ENCODE results near the gene SIX2. TPM values are rescaled to one million over a fixed set of nuclear protein-coding genes. Genes with fewer than 3 reads are reported as not detected.

Gene SIX2
- total RNA-seq, 2 experiments from 2014 or later, result not detected

DNA sequence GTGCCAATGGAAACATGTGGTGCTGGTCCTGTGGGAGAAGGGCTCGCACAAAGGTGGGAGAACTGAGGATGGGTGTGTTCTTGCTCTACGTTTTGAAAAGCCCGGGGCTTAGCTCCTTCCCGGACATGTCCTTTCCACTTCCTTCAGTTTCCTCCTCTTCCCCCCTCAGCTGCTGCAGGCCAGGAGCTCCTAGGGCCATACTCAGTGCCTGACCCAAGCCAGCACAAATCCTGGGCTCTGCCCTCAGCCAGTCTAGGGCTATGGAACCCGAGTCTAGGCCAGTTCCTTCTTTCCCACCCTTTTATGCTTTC, 1.4 kb upstream of the SIX2 start:
- Histone ChIP-seq H3K9me3 (ENCODE audit: low read length) (no peaks in the 10 kb centered on the region), H3K4me3 (ENCODE audit: low read depth, low read length, poor library complexity, severe bottlenecking) (no peak overlapping the region), H3K27ac (ENCODE audit: low read depth, low read length, poor library complexity, severe bottlenecking) (no peak overlapping the region), H3K9me2 (ENCODE audit: insufficient read depth, low read length) (no peaks in the 10 kb centered on the region), H3K36me3 (ENCODE audit: insufficient read depth, low read length) (no peaks in the 10 kb centered on the region), H3K4me1 (ENCODE audit: insufficient read depth, low read length, poor library complexity, severe bottlenecking) (peaks cover 9% of the 10 kb centered on the region), H4K20me1 (ENCODE audit: insufficient read depth, low read length) (no peaks in the 10 kb centered on the region), H3K79me2 (ENCODE audit: insufficient read depth, low read depth, low read length) (no peaks in the 10 kb centered on the region), H2AFZ (ENCODE audit: low read length) (peak overlapping the region; percentile 69), H3K4me2 (ENCODE audit: low read length) (no peak overlapping the region)
- intact Hi-C loops (cut with micrococcal nuclease; ENCODE audit: unreplicated experiment), result no loop called here
- CTCF ChIA-PET (ENCODE audit: unreplicated experiment), result no interaction called here
- no TSS peak for BruUV-seq (replicated peaks)
- DNase-seq (ENCODE audit: low spot score), result no peak
- POLR2A ChIA-PET, result no interaction called here
- TF ChIP-seq, protein P1, sequence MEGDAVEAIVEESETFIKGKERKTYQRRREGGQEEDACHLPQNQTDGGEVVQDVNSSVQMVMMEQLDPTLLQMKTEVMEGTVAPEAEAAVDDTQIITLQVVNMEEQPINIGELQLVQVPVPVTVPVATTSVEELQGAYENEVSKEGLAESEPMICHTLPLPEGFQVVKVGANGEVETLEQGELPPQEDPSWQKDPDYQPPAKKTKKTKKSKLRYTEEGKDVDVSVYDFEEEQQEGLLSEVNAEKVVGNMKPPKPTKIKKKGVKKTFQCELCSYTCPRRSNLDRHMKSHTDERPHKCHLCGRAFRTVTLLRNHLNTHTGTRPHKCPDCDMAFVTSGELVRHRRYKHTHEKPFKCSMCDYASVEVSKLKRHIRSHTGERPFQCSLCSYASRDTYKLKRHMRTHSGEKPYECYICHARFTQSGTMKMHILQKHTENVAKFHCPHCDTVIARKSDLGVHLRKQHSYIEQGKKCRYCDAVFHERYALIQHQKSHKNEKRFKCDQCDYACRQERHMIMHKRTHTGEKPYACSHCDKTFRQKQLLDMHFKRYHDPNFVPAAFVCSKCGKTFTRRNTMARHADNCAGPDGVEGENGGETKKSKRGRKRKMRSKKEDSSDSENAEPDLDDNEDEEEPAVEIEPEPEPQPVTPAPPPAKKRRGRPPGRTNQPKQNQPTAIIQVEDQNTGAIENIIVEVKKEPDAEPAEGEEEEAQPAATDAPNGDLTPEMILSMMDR (conservative IDR thresholded peaks at IDR 0.05; ENCODE audit: low read length), result no peak
- no peak for TF ChIP-seq EZH2phosphoT487 (IDR thresholded peaks at IDR 0.05; ENCODE audit: borderline replicate concordance, low read depth, low read length)

DNA sequence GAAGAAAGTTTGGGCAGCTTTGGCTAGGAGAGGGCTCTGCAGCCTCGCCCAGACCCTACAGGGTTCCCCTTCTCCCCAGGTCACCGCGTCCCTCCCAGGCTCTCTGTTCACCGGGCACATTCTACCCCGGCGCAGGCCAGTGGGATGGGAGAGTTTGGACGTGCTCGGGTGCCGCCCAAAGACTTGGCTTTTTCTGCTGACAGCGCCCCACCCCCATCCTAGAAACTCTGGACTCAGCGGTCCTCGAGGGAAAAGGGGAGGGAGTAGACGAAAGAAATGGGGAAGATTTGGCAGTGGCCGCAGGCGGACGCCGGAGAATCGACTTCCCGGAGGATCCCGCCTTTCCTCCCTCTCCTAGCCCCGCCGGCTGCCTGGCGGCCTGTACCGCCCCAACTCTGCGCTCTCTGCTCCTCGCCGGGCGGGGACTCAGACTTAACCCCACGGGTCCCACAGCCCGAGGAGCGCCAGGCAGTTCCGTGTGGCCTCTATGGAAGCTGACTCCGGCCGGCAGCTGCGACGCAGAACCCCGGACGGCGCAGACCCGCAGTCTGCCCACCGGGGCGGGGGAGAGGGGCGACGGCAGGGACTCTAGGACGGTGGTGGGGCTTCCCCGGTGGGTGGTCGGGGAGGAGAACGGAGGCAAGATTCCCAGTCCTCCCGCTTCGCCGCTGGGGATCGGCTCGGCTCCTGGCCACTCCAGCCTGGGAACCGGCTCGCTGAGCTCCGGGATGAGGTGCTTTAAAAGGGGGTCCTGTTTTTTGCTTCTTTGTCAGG, 863 bp upstream of the SIX2 start:
- intact Hi-C loops (cut with micrococcal nuclease; ENCODE audit: unreplicated experiment), result no loop called here
- Histone ChIP-seq H3K9me3 (ENCODE audit: low read length) (no peaks in the 10 kb centered on the region), H3K79me2 (ENCODE audit: insufficient read depth, low read depth, low read length) (no peaks in the 10 kb centered on the region), H4K20me1 (ENCODE audit: insufficient read depth, low read length) (no peaks in the 10 kb centered on the region), H3K27ac (ENCODE audit: low read depth, low read length, poor library complexity, severe bottlenecking) (no peak overlapping the region), H3K4me2 (ENCODE audit: low read length) (no peak overlapping the region), H3K9me2 (ENCODE audit: insufficient read depth, low read length) (no peaks in the 10 kb centered on the region), H3K4me3 (ENCODE audit: low read depth, low read length, poor library complexity, severe bottlenecking) (no peak overlapping the region), H3K4me1 (ENCODE audit: insufficient read depth, low read length, poor library complexity, severe bottlenecking) (peaks cover 9% of the 10 kb centered on the region), H3K36me3 (ENCODE audit: insufficient read depth, low read length) (no peaks in the 10 kb centered on the region), H2AFZ (ENCODE audit: low read length) (no peak overlapping the region)
- TF ChIP-seq EZH2phosphoT487 (IDR thresholded peaks at IDR 0.05; ENCODE audit: borderline replicate concordance, low read depth, low read length), result no peak
- TF ChIP-seq, protein P1 (conservative IDR thresholded peaks at IDR 0.05; ENCODE audit: low read length), result no peak
- CTCF ChIA-PET (ENCODE audit: unreplicated experiment), result no interaction called here
- BruUV-seq (replicated peaks), result no TSS peak
- no peak for DNase-seq (ENCODE audit: low spot score)
- POLR2A ChIA-PET, result no interaction called here

- Histone ChIP-seq H4K20me1 (ENCODE audit: insufficient read depth, low read length) (no peaks in the 10 kb centered on the region), H2AFZ (ENCODE audit: low read length) (no peak overlapping the region), H3K4me3 (ENCODE audit: low read depth, low read length, poor library complexity, severe bottlenecking) (no peak overlapping the region), H3K4me1 (ENCODE audit: insufficient read depth, low read length, poor library complexity, severe bottlenecking) (peaks cover 9% of the 10 kb centered on the region), H3K9me3 (ENCODE audit: low read length) (no peaks in the 10 kb centered on the region), H3K79me2 (ENCODE audit: insufficient read depth, low read depth, low read length) (no peaks in the 10 kb centered on the region), H3K4me2 (ENCODE audit: low read length) (no peak overlapping the region), H3K27ac (ENCODE audit: low read depth, low read length, poor library complexity, severe bottlenecking) (no peak overlapping the region), H3K36me3 (ENCODE audit: insufficient read depth, low read length) (no peaks in the 10 kb centered on the region), H3K9me2 (ENCODE audit: insufficient read depth, low read length) (no peaks in the 10 kb centered on the region)
- CTCF ChIA-PET (ENCODE audit: unreplicated experiment), result no interaction called here
- intact Hi-C loops (cut with micrococcal nuclease; ENCODE audit: unreplicated experiment), result no loop called here
- BruUV-seq (replicated peaks), result no TSS peak
- no peak for TF ChIP-seq EZH2phosphoT487 (IDR thresholded peaks at IDR 0.05; ENCODE audit: borderline replicate concordance, low read depth, low read length)
- TF ChIP-seq, protein P1 (conservative IDR thresholded peaks at IDR 0.05; ENCODE audit: low read length), result no peak
- no peak for DNase-seq (ENCODE audit: low spot score)
- POLR2A ChIA-PET, result no interaction called here
Observed at GRCh38 chr2:45008296-45009129, 739 bp downstream of the SIX2 start.
